ENCODE measurements around the gene SYDE2. TPM values are rescaled to one million over a fixed set of nuclear protein-coding genes. Genes with fewer than 3 reads are reported as not detected.

The SYDE2 gene
- total RNA-seq, 1 experiment from 2014 or later: 8.4 TPM

DNA sequence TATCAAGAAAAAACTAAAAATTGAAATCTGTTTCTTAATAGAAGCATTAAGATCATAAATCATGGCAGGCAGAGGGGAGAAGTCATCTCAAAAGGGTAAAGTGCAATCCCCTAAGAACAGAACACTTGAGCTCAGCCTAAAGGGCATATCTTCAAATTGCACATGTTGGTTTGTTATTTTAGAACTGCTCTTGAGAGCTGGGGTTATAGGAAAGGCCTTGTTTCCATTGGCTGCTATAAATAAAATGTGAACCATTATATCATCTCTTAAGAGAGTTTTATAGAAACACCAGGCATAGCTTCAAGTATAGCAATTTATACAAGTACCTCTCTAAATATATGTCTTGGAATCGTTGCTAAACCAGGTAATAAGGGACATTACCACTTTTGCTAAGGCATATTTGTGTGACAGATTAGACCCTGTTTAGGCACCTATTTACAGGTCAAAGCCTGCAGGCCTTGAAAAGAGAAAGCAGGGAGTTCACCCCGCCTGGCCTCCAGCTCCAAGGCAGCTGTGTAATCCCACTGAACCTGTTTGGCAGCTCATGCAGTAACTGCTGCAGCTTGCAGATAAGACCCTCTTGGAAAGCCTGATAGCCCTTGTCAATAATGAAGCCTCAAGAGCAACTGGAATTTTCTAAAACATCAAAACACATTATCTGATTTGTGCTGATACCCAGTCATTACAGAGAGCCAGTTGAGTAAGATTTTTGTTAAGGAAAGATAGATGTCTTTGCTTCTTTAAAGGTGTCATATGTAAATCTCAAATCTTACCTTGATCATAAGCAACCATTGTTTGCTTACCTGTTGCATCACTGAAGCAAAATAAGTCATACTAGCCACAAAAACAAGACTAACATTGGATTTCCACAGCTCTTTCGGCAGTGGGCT, 24.2 kb upstream of the SYDE2 start:
- no peaks in the 10 kb centered on the region for H3K9me3 ChIP-seq (replicated peaks)
- no peak for DNase-seq (ENCODE audit: low read depth in 1 of 2, low spot score in 2 of 2)

DNA sequence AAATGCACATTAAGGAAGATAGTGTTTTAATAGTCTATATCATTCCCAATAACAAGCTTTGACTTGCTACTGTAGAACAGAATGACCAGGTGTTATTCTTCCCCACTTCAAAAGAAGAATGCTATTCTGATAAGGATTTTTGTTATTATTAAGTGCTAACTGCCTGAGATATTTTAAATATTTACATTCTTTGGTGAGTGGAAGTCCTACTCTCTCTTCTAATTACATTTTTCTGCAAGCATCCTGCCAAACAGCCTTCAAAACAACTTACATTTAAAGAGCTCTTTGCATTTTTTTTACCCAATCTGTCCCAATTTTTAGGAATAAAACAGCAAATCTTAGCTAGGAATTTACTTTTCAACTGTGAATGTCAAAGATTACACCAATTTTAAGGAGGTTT, 23.5 kb upstream of the SYDE2 start:
- Histone ChIP-seq H3K4me3 (no peak overlapping the region), H3K4me1 (replicated peaks) (peaks cover 15% of the 10 kb centered on the region), H3K27me3 (replicated peaks) (no peaks in the 10 kb centered on the region), H3K36me3 (no peaks in the 10 kb centered on the region), H3K9me3 (replicated peaks) (no peaks in the 10 kb centered on the region), H3K27ac (no peak overlapping the region)
- DNase-seq (ENCODE audit: low read depth in 1 of 2, low spot score in 2 of 2): no peak

More for the DNA sequence above, 24.2 kb upstream of the SYDE2 start:
- H3K4me3 ChIP-seq: no peak overlapping the region
- no peaks in the 10 kb centered on the region for H3K27me3 ChIP-seq (replicated peaks)
- H3K36me3 ChIP-seq: no peaks in the 10 kb centered on the region
- H3K27ac ChIP-seq: no peak overlapping the region
- peaks cover 12% of the 10 kb centered on the region for H3K4me1 ChIP-seq (replicated peaks)

DNA sequence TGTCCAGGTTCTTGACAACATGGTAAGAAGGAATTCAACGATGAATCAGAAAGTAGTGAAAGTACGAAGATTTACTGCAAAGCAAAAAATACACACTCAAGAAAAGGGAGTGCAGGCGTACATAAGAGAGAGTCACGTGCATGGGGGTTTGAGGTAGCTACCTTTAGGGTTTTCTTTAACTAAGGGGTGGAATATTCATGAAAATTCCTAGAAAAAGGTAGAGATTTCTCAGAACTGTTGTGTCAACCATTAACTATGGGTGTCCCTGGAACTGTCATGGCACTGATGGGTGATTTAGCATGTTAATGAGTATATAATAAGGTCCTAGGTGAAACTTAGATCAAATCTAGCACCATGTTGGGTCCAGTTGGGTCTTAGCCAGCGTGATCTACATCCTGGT, 22.5 kb upstream of the SYDE2 start:
- H3K4me1 ChIP-seq (replicated peaks): peaks cover 15% of the 10 kb centered on the region
- no peaks in the 10 kb centered on the region for H3K36me3 ChIP-seq
- no peaks in the 10 kb centered on the region for H3K27me3 ChIP-seq (replicated peaks)
- no peak overlapping the region for H3K4me3 ChIP-seq
- H3K9me3 ChIP-seq (replicated peaks): no peaks in the 10 kb centered on the region
- no peak overlapping the region for H3K27ac ChIP-seq
- DNase-seq (ENCODE audit: low read depth in 1 of 2, low spot score in 2 of 2): no peak

GRCh38 chr1:85220756-85221201, 20.0 kb upstream of the SYDE2 start:
- H3K4me3 ChIP-seq: no peak overlapping the region
- H3K36me3 ChIP-seq: no peaks in the 10 kb centered on the region
- no peaks in the 10 kb centered on the region for H3K9me3 ChIP-seq (replicated peaks)
- H3K4me1 ChIP-seq (replicated peaks): peaks cover 15% of the 10 kb centered on the region
- H3K27ac ChIP-seq: peak overlapping the region; percentile 38; the same call in 1 of the 2 replicates
- peak in 1 of 2 experiments; percentile 50 for DNase-seq (ENCODE audit: low read depth in 1 of 2, low spot score in 2 of 2)
- H3K27me3 ChIP-seq (replicated peaks): no peaks in the 10 kb centered on the region

DNA sequence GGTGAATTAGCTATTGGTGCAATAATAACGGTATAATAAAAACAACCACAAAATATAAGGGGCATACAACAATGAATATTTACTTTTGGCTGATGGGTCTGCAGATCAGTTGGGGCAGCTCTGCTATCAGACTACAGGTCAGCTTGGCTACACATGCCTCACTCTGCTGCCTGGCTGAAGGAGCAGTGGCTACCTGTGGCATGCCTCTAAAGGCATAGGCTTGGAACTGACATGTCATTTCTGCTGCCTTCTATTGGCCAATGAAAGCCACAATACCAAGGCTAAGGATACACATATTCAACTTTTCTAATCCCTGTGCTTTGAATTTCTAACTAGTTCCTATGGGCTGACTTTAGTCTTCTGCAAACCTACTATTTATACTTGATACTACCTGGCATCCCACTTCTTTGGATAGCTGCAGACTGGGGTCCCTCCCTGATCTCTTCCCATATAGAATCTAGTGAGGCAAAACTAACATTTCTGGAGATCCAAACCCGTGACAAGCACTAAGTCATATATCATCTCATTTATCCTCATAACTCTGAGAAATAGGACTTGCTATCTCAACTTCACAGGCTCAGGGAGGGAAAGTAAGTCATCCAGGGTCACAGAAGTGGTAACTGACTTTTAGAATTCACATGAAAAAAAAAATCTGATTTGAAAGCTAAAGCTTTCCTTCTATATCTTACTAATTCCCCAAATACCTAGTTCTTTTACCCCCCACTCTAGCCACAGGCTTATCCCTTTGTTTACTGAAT, 19.2 kb upstream of the SYDE2 start:
- H3K27me3 ChIP-seq (replicated peaks): no peaks in the 10 kb centered on the region
- no peak for DNase-seq (ENCODE audit: low read depth in 1 of 2, low spot score in 2 of 2)
- no peaks in the 10 kb centered on the region for H3K36me3 ChIP-seq
- H3K27ac ChIP-seq: peak overlapping the region; percentile 38; the same call in 1 of the 2 replicates
- no peaks in the 10 kb centered on the region for H3K9me3 ChIP-seq (replicated peaks)
- peaks cover 16% of the 10 kb centered on the region for H3K4me1 ChIP-seq (replicated peaks)
- H3K4me3 ChIP-seq: no peak overlapping the region

DNA sequence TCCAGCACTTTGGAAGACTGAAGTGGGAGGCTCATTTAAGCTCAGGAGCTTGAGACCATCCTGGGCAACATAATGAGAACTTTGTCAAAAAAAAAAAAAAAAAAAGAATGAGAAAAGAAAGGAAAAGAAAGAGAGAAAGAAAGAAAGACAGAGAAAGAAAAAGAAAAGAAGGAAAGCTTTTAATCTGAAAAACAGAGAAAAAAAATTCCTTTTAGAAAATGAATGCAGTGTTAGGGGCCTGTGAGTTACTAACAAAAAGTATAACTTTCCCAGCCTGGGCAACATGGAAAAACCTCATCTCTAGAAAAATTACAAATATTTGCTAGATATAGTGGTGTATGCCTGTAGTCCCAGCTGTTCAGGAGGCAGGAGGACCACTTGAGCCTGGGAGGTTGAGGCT, 15.9 kb upstream of the SYDE2 start:
- Histone ChIP-seq H3K36me3 (no peaks in the 10 kb centered on the region), H3K27ac (no peak overlapping the region), H3K4me3 (no peak overlapping the region), H3K27me3 (replicated peaks) (no peaks in the 10 kb centered on the region), H3K9me3 (replicated peaks) (no peaks in the 10 kb centered on the region), H3K4me1 (replicated peaks) (peaks cover 22% of the 10 kb centered on the region)
- no peak for DNase-seq (ENCODE audit: low read depth in 1 of 2, low spot score in 2 of 2)

DNA sequence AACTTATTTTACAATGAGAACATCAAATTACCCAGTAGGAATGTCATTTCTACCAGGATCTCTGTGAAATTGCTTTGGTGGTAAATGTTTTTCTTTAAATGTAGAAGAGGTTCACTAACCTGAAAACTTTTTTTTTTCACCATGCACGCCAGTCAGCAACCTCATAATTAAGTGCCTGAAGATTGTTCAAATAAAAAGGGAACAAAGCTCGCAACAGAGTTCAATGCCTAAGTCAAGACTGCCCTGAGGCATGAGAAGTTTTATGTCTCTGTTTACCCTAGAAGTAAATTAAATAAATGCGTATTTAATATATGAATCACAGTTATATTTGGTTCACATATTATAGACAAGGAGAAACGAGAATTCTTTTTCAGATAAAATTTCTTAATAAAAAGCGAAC, 13.8 kb upstream of the SYDE2 start:
- no peak overlapping the region for H3K4me3 ChIP-seq
- H3K27me3 ChIP-seq (replicated peaks): no peaks in the 10 kb centered on the region
- no peaks in the 10 kb centered on the region for H3K9me3 ChIP-seq (replicated peaks)
- DNase-seq (ENCODE audit: low read depth in 1 of 2, low spot score in 2 of 2): no peak
- H3K27ac ChIP-seq: no peak overlapping the region
- peaks cover 7% of the 10 kb centered on the region for H3K4me1 ChIP-seq (replicated peaks)
- H3K36me3 ChIP-seq: no peaks in the 10 kb centered on the region

GRCh38 chr1:85208488-85208887, 7.7 kb upstream of the SYDE2 start:
- no peak for DNase-seq (ENCODE audit: low read depth in 1 of 2, low spot score in 2 of 2)
- Histone ChIP-seq H3K4me1 (replicated peaks) (no peaks in the 10 kb centered on the region), H3K36me3 (no peaks in the 10 kb centered on the region), H3K27ac (no peak overlapping the region), H3K4me3 (no peak overlapping the region), H3K27me3 (replicated peaks) (peaks cover 5% of the 10 kb centered on the region; the same call in 1 of the 2 replicates), H3K9me3 (replicated peaks) (no peaks in the 10 kb centered on the region)

DNA sequence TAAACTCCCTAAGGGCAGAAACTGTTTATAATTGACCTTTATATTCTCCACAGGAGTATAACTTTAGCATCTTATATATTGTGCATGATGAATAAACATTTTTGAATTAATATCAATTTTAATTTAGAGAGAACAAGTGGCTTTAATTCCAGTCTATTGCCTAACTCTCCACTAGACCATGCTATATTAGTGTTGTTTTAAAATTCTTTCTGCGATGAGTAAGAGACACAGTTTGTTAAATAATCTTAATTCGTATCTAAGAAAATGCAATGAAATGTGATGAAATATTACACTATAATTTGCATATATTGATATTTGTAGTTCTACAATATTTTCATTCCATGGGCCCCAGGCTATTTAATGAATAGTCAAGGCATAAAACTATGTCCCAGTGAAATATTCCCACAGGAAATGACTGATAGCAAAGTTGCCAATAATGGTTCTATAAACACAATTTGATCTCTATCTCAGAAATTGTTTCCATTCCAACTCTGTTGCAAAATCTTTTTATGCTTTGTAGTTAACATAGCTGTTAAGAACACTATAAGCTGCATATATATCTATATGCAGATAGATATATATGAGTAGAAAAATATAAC, 2.9 kb upstream of the SYDE2 start:
- no peaks in the 10 kb centered on the region for H3K9me3 ChIP-seq (replicated peaks)
- peaks cover 3% of the 10 kb centered on the region; the same call in 1 of the 2 replicates for H3K4me1 ChIP-seq (replicated peaks)
- H3K27ac ChIP-seq: no peak overlapping the region
- peaks cover 6% of the 10 kb centered on the region for H3K36me3 ChIP-seq
- peaks cover 5% of the 10 kb centered on the region; the same call in 1 of the 2 replicates for H3K27me3 ChIP-seq (replicated peaks)
- H3K4me3 ChIP-seq: no peak overlapping the region
- DNase-seq (ENCODE audit: low read depth in 1 of 2, low spot score in 2 of 2): no peak

- Histone ChIP-seq H3K36me3 (peaks cover 6% of the 10 kb centered on the region), H3K4me1 (replicated peaks) (peaks cover 3% of the 10 kb centered on the region; the same call in 1 of the 2 replicates), H3K27me3 (replicated peaks) (peaks cover 5% of the 10 kb centered on the region; the same call in 1 of the 2 replicates), H3K4me3 (no peak overlapping the region), H3K9me3 (replicated peaks) (no peaks in the 10 kb centered on the region), H3K27ac (no peak overlapping the region)
- no peak for DNase-seq (ENCODE audit: low read depth in 1 of 2, low spot score in 2 of 2)
Measured at GRCh38 chr1:85202864-85203255, 2.0 kb upstream of the SYDE2 start.

DNA sequence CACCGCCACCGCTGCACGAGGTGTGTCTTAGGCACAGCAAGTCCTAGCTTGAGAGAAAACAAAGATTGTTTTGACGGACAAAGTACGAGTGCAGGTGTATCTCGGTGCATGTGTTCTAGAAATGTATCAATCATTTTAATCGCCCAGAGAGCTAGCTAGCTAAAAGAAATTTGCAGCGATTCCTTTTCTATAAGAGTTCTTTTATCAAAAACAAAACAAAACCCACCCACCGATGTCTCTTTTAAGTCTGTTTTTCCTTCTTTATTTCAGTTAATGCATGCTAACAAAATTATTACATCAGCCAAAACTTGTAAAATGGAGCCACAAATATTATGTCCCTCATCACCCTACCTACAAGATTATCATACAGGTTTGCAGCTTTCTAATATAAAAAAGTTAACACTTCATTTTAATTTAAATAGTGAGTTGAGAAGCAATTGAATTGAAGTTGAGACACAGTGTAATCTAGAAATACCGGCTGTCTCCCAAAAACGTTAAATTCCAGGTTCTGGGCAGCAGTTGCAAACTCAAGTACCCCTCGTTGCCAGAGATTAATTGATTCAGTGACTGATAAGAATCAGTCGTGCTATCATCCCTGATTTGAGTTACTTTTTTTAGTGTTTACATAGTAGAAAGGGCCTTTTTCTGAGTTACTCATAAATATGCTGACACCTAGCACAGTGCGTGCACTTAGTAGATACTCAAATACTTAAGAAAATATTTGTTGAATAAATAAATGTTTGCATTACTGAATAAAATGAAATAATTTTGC, 1.5 kb upstream of the SYDE2 start:
- peak overlapping the region; percentile 92 for H3K27ac ChIP-seq
- H3K4me3 ChIP-seq: peak overlapping the region; percentile 85
- H3K4me1 ChIP-seq (replicated peaks): peaks cover 3% of the 10 kb centered on the region; the same call in 1 of the 2 replicates
- no peak for DNase-seq (ENCODE audit: low read depth in 1 of 2, low spot score in 2 of 2)
- H3K9me3 ChIP-seq (replicated peaks): no peaks in the 10 kb centered on the region
- H3K27me3 ChIP-seq (replicated peaks): peaks cover 2% of the 10 kb centered on the region; the same call in 1 of the 2 replicates
- peaks cover 6% of the 10 kb centered on the region for H3K36me3 ChIP-seq

- Histone ChIP-seq H3K4me3 (peak overlapping the region; percentile 85), H3K27ac (peak overlapping the region; percentile 92), H3K27me3 (replicated peaks) (no peaks in the 10 kb centered on the region), H3K36me3 (peaks cover 6% of the 10 kb centered on the region), H3K9me3 (replicated peaks) (no peaks in the 10 kb centered on the region), H3K4me1 (replicated peaks) (peaks cover 3% of the 10 kb centered on the region; the same call in 1 of the 2 replicates)
- DNase-seq (ENCODE audit: low read depth in 1 of 2, low spot score in 2 of 2): peak; percentile 80 to 85
Measured at GRCh38 chr1:85201340-85202091, 700 bp upstream of the SYDE2 start.
